Mesothelial cell of epicardium (in vitro differentiated cells): ENCODE measurements around the gene NGEF. TPM values are rescaled to one million over a fixed set of nuclear protein-coding genes. Genes with fewer than 3 reads are reported as not detected.

Experiments
- DNase-seq, 2 experiments: peaks; one replicate each; pipeline ENCODE4 v3.0.0; 2021; ENCODE audit warnings: low spot score in 2 of 2; ENCODE audit not compliant: unreplicated experiment in 2 of 2
- H3K27ac Mint-ChIP-seq: 2 replicates; pipeline ENCODE4 v1.8.0; 2021; ENCODE audit warnings: mixed read lengths
- H3K27me3 Mint-ChIP-seq: 2 replicates; pipeline ENCODE4 v1.8.0; 2021; ENCODE audit warnings: low read depth, mixed read lengths
- H3K36me3 Mint-ChIP-seq: 2 replicates; pipeline ENCODE4 v1.8.0; 2021; ENCODE audit warnings: mixed read lengths
- H3K4me1 Mint-ChIP-seq: 2 replicates; pipeline ENCODE4 v1.8.0; 2021; ENCODE audit warnings: mixed read lengths
- H3K4me3 Mint-ChIP-seq: 2 replicates; pipeline ENCODE4 v1.8.0; 2021; ENCODE audit warnings: mild to moderate bottlenecking, moderate library complexity, mixed read lengths
- H3K9me3 Mint-ChIP-seq: 2 replicates; pipeline ENCODE4 v1.8.0; 2021; ENCODE audit warnings: mixed read lengths
- CTCF ChIP-seq: fragments of 200-600 bp; sonication (generic); IDR thresholded peaks from one replicate; pipeline ENCODE4 v1.5.0; 2021; ENCODE audit warnings: antibody characterized with exemption; ENCODE audit not compliant: unreplicated experiment
- total RNA-seq: library from RNA; stranded (reverse); gene quantifications from 3 replicates; pipeline ENCODE4 v1.2.1, GENCODE V29; 2021

The NGEF gene
- total RNA-seq, 1 donor from 2014 or later: 0.51 TPM

- Mint-ChIP-seq H3K4me3 (peak overlapping the region; percentile 56), H3K27ac (no peak overlapping the region)
These were observed 122.5 kb downstream of the NGEF start for GRCh38 chr2:232890536-232890895.

GRCh38 chr2:232889876-232890401, 123.1 kb downstream of the NGEF start:
- H3K4me1 Mint-ChIP-seq: peaks cover 30% of the 10 kb centered on the region
- no peaks in the 10 kb centered on the region for H3K27me3 Mint-ChIP-seq
- H3K36me3 Mint-ChIP-seq: no peaks in the 10 kb centered on the region
- no peaks in the 10 kb centered on the region for H3K9me3 Mint-ChIP-seq
- TF ChIP-seq CTCF: no peak
- DNase-seq: no peak
- no peak overlapping the region for H3K27ac Mint-ChIP-seq
- H3K4me3 Mint-ChIP-seq: no peak overlapping the region

More at GRCh38 chr2:232890536-232890895, 122.5 kb downstream of the NGEF start:
- no peaks in the 10 kb centered on the region for H3K36me3 Mint-ChIP-seq
- no peak for TF ChIP-seq CTCF
- DNase-seq: no peak
- peaks cover 26% of the 10 kb centered on the region for H3K4me1 Mint-ChIP-seq
- H3K9me3 Mint-ChIP-seq: no peaks in the 10 kb centered on the region
- no peaks in the 10 kb centered on the region for H3K27me3 Mint-ChIP-seq

GRCh38 chr2:232888839-232889529, 124.1 kb downstream of the NGEF start:
- Mint-ChIP-seq H3K27me3 (no peaks in the 10 kb centered on the region), H3K36me3 (no peaks in the 10 kb centered on the region), H3K9me3 (no peaks in the 10 kb centered on the region), H3K4me1 (peaks cover 30% of the 10 kb centered on the region), H3K27ac (no peak overlapping the region), H3K4me3 (no peak overlapping the region)
- no peak for DNase-seq
- no peak for TF ChIP-seq CTCF

GRCh38 chr2:232888099-232888836, 124.8 kb downstream of the NGEF start:
- TF ChIP-seq CTCF: no peak
- Mint-ChIP-seq H3K27ac (no peak overlapping the region), H3K36me3 (no peaks in the 10 kb centered on the region), H3K4me1 (peaks cover 30% of the 10 kb centered on the region), H3K9me3 (no peaks in the 10 kb centered on the region), H3K27me3 (no peaks in the 10 kb centered on the region), H3K4me3 (no peak overlapping the region)
- DNase-seq: no peak

GRCh38 chr2:232887171-232887850, 125.7 kb downstream of the NGEF start:
- Mint-ChIP-seq H3K27ac (no peak overlapping the region), H3K36me3 (no peaks in the 10 kb centered on the region), H3K9me3 (no peaks in the 10 kb centered on the region), H3K27me3 (no peaks in the 10 kb centered on the region), H3K4me1 (peaks cover 30% of the 10 kb centered on the region), H3K4me3 (no peak overlapping the region)
- no peak for TF ChIP-seq CTCF
- no peak for DNase-seq
